OCI-LY3 (cell line): ENCODE data around the gene ERN1.

ENCODE experiments used
- H2AFZ ChIP-seq: fragments of 200-600, 300-600 bp; shearing (Covaris generic); 2 replicates; pipeline ENCODE4 v1.6.0; 2014; ENCODE audit warnings: antibody characterized with exemption, low read depth, low read length
- H3K27ac ChIP-seq: fragments of 200-600, 300-600 bp; sonication (generic); 2 replicates; pipeline ENCODE4 v1.5.1; 2014; ENCODE audit warnings: mild to moderate bottlenecking, low read length, moderate library complexity, mixed read lengths
- H3K27me3 ChIP-seq: fragments of 200-600, 300-600 bp; sonication (generic); 2 replicates; pipeline ENCODE4 v1.6.1; 2014; ENCODE audit warnings: low read depth, low read length, mixed read lengths
- H3K36me3 ChIP-seq: fragments of 200-600, 300-600 bp; sonication (generic); replicated peaks from 2 replicates; pipeline ENCODE3; 2014; ENCODE audit warnings: low read depth, low read length, mixed read lengths
- H3K4me1 ChIP-seq: fragments of 300-600, 200-600 bp; sonication (generic); 2 replicates; pipeline ENCODE4 v1.6.1; 2014; ENCODE audit warnings: low read length, mixed read lengths
- H3K4me2 ChIP-seq: fragments of 200-600, 300-600 bp; sonication (generic); 2 replicates; pipeline ENCODE4 v1.6.1; 2014; ENCODE audit warnings: low read length, mixed read lengths
- H3K4me3 ChIP-seq: fragments of 300-600, 200-600 bp; sonication (generic); 2 replicates; pipeline ENCODE4 v1.5.1; 2014; ENCODE audit warnings: antibody characterized with exemption, mild to moderate bottlenecking, low read length, moderate library complexity
- H3K79me2 ChIP-seq: fragments of 300-600, 200-600 bp; shearing (Covaris generic); 2 replicates; pipeline ENCODE4 v1.6.1; 2014; ENCODE audit warnings: mild to moderate bottlenecking, low read length, mixed read lengths
- H3K9ac ChIP-seq: fragments of 300-600, 200-600 bp; shearing (Covaris generic); 2 replicates; pipeline ENCODE4 v1.6.0; 2014; ENCODE audit warnings: mild to moderate bottlenecking, low read length, moderate library complexity
- H3K9me3 ChIP-seq: fragments of 200-600, 300-600 bp; shearing (Covaris generic); 2 replicates; pipeline ENCODE4 v1.6.1; 2014; ENCODE audit warnings: low read length, mixed read lengths; ENCODE audit not compliant: insufficient read depth
- H4K20me1 ChIP-seq: fragments of 200-600, 300-600 bp; sonication (generic); 2 replicates; pipeline ENCODE4 v1.6.1; 2016; ENCODE audit warnings: low read length, mixed read lengths; ENCODE audit not compliant: insufficient read depth
- CTCF ChIP-seq: fragments of 200-600, 300-600 bp; sonication (generic); IDR thresholded peaks from 2 replicates; pipeline ENCODE4 v1.5.1; 2014; ENCODE audit warnings: antibody characterized with exemption, low read length, low read depth
- EZH2phosphoT487 ChIP-seq: fragments of 200-600 bp; shearing (Covaris generic); IDR thresholded peaks from 2 replicates; pipeline ENCODE4 v1.6.1; 2018; ENCODE audit warnings: antibody characterized with exemption, mixed run types, low read depth

ERN1 gene

GRCh38 chr17:64090144-64090543 lies 39.8 kb downstream of the ERN1 start:
- Histone ChIP-seq H3K9me3 (no peaks in the 10 kb centered on the region), H2AFZ (no peak overlapping the region), H3K36me3 (peaks cover 45% of the 10 kb centered on the region), H3K27ac (peak overlapping the region; percentile 98), H4K20me1 (no peaks in the 10 kb centered on the region), H3K9ac (peak overlapping the region; percentile 54; the same call in 1 of the 2 replicates), H3K79me2 (peaks cover 82% of the 10 kb centered on the region), H3K4me2 (peak overlapping the region; percentile 72), H3K4me3 (no peak overlapping the region), H3K27me3 (no peaks in the 10 kb centered on the region), H3K4me1 (peaks cover 90% of the 10 kb centered on the region)
- TF ChIP-seq EZH2phosphoT487 = no peak
- TF ChIP-seq CTCF = no peak

GRCh38 chr17:64087252-64088005 lies 42.5 kb downstream of the ERN1 start:
- Histone ChIP-seq H3K27ac (peak overlapping the region; percentile 98), H3K9me3 (no peaks in the 10 kb centered on the region), H3K4me2 (peak overlapping the region; percentile 92), H3K79me2 (peaks cover 94% of the 10 kb centered on the region), H3K36me3 (peaks cover 33% of the 10 kb centered on the region), H3K9ac (peak overlapping the region; percentile 79), H3K4me3 (peak overlapping the region; percentile 66), H4K20me1 (no peaks in the 10 kb centered on the region), H3K27me3 (no peaks in the 10 kb centered on the region), H3K4me1 (peaks cover 99% of the 10 kb centered on the region), H2AFZ (no peak overlapping the region)
- TF ChIP-seq EZH2phosphoT487 (no peak), CTCF (no peak)

GRCh38 chr17:64085650-64086005 lies 44.3 kb downstream of the ERN1 start:
- Histone ChIP-seq H3K36me3 (peaks cover 29% of the 10 kb centered on the region), H4K20me1 (no peaks in the 10 kb centered on the region), H3K27ac (peak overlapping the region; percentile 0; the same call in 1 of the 2 replicates), H3K4me2 (no peak overlapping the region), H2AFZ (no peak overlapping the region), H3K4me3 (no peak overlapping the region), H3K9me3 (no peaks in the 10 kb centered on the region), H3K27me3 (no peaks in the 10 kb centered on the region), H3K79me2 (peaks cover 89% of the 10 kb centered on the region), H3K4me1 (peaks cover 88% of the 10 kb centered on the region), H3K9ac (no peak overlapping the region)
- TF ChIP-seq CTCF (no peak), EZH2phosphoT487 (no peak)

- H3K27ac ChIP-seq = no peak overlapping the region
- TF ChIP-seq EZH2phosphoT487 (no peak), CTCF (no peak)
- H3K4me1 ChIP-seq = peaks cover 83% of the 10 kb centered on the region
- H3K4me3 ChIP-seq = no peak overlapping the region
- no peak overlapping the region for H3K4me2 ChIP-seq
- H3K36me3 ChIP-seq = peaks cover 27% of the 10 kb centered on the region
- no peaks in the 10 kb centered on the region for H3K27me3 ChIP-seq
- no peaks in the 10 kb centered on the region for H3K9me3 ChIP-seq
- H3K9ac ChIP-seq = no peak overlapping the region
- H4K20me1 ChIP-seq = no peaks in the 10 kb centered on the region
- H3K79me2 ChIP-seq = peaks cover 84% of the 10 kb centered on the region
- no peak overlapping the region for H2AFZ ChIP-seq
Observed at GRCh38 chr17:64084940-64085649, 44.8 kb downstream of the ERN1 start.
